Adrenal gland (tissue), 5 donors: ENCODE results near the gene LINS1.

ENCODE experiments used
- CTCF ChIP-seq, 6 experiments: fragments of 450-650 bp in 4 of 6; fragments of 200-600 bp in 2 of 6; sonication (generic) in 1 of 6; IDR thresholded peaks; 1 replicate in 5 of 6; 2 replicates in 1 of 6; pipeline versions ENCODE4 v1.5.1 to v1.8.0; 2016 to 2021; ENCODE audit warnings: antibody characterized with exemption in 6 of 6, mild to moderate bottlenecking in 2 of 6, moderate library complexity in 1 of 6
- POLR2A ChIP-seq, 2 donors: fragments of 450-650 bp; IDR thresholded peaks; one replicate each; pipeline ENCODE4 v1.6.1; 2017; ENCODE audit warnings: antibody characterized with exemption in 2 of 2, mild to moderate bottlenecking in 2 of 2, moderate library complexity in 1 of 2
- donor health status: DM: no; HTN: no; CAD: no.

GRCh38 chr15:100588638-100589242, 13.2 kb downstream of the LINS1 start:
- TF ChIP-seq POLR2A (IDR thresholded peaks at IDR 0.05) (no peak), CTCF (IDR thresholded peaks at IDR 0.05) (no peak)
